Endothelial cell of umbilical vein (primary cell): ENCODE measurements around the gene TSPAN18. TPM values are rescaled to one million over a fixed set of nuclear protein-coding genes. Genes with fewer than 3 reads are reported as not detected.

Experiments used
- BruUV-seq: library from RNA; stranded (reverse); fragments of 400-500 nt; replicated peaks from 2 replicates; lab custom pipeline; 2021; lab: Mats Ljungman, UMichigan
- CTCF ChIA-PET: fragments of 300-600, 350-600 bp; sonication (Branson Sonifier 250); formaldehyde crosslinking; loops from one replicate; lab custom pipeline; 2021; ENCODE audit warnings: antibody characterized with exemption, inconsistent platforms; lab: Charles Lee
- POLR2A ChIA-PET: fragments of 300-600, 350-600 bp; sonication (Branson Sonifier 250); formaldehyde crosslinking; loops from one replicate; lab custom pipeline; 2021; ENCODE audit warnings: antibody characterized with exemption, inconsistent platforms; lab: Charles Lee
- DNase-seq: peaks from one replicate; pipeline ENCODE4 v3.0.0-alpha.2; 2011; ENCODE audit warnings: low read depth, low spot score
- FAIRE-seq: peaks from 2 replicates; lab custom pipeline; 2011; peaks lifted over from hg19 to GRCh38; lab: Jason Lieb, UNC
- H2AFZ ChIP-seq: 2 replicates; pipeline ENCODE4 v1.6.0; 2012; ENCODE audit warnings: low read depth, low read length, control low read depth, inconsistent platforms
- H3K27ac ChIP-seq: 2 replicates; pipeline ENCODE4 v1.5.1; 2011; ENCODE audit warnings: low read depth, mild to moderate bottlenecking, control low read depth, low read length, moderate library complexity; ENCODE audit not compliant: insufficient read depth
- H3K27me3 ChIP-seq, 2 experiments: 2 replicates each; pipeline versions ENCODE4 v1.6.0 to v1.6.1; 2011; ENCODE audit warnings: low read length in 2 of 2, mixed read lengths in 1 of 2; ENCODE audit not compliant: control insufficient read depth in 2 of 2, insufficient read depth in 2 of 2
- H3K36me3 ChIP-seq, 2 experiments: 2 replicates in 1 of 2; 3 replicates in 1 of 2; pipeline ENCODE4 v1.5.1; 2011; ENCODE audit warnings: low read length in 2 of 2, mild to moderate bottlenecking in 1 of 2, moderate library complexity in 1 of 2; ENCODE audit not compliant: control insufficient read depth in 2 of 2, insufficient read depth in 2 of 2; ENCODE audit errors: extremely low read depth in 1 of 2
- H3K4me1 ChIP-seq: 3 replicates; pipeline ENCODE4 v1.5.1; 2011; ENCODE audit warnings: mild to moderate bottlenecking, low read length; ENCODE audit not compliant: control insufficient read depth, insufficient read depth; ENCODE audit errors: extremely low read depth
- H3K4me2 ChIP-seq: 2 replicates; pipeline ENCODE4 v1.6.1; 2011; ENCODE audit warnings: low read length, control low read depth, mixed read lengths; ENCODE audit not compliant: insufficient read depth
- H3K4me3 ChIP-seq, 3 experiments: fragments of 200-600 bp in 1 of 3; sonication (generic), shearing (Covaris generic) in 1 of 3; replicated peaks in 1 of 3; 2 replicates each; pipeline ENCODE4 v1.5.1; 2011 to 2016; ENCODE audit warnings: control low read depth in 3 of 3, low read length in 3 of 3, mild to moderate bottlenecking in 2 of 3, inconsistent platforms in 1 of 3, low read depth in 1 of 3, moderate library complexity in 1 of 3; ENCODE audit not compliant: insufficient read depth in 1 of 3
- H3K79me2 ChIP-seq: 2 replicates; pipeline ENCODE4 v1.6.0; 2012; ENCODE audit warnings: low read length, inconsistent platforms; ENCODE audit not compliant: control insufficient read depth, insufficient read depth
- H3K9ac ChIP-seq: replicated peaks from 2 replicates; pipeline ENCODE3; 2011; ENCODE audit warnings: low read length, control low read depth; ENCODE audit not compliant: insufficient read depth; ENCODE audit errors: extremely low read depth
- H3K9me1 ChIP-seq: replicated peaks from 3 replicates; pipeline ENCODE4 v1.6.0; 2011; ENCODE audit warnings: mild to moderate bottlenecking, low read length; ENCODE audit not compliant: control insufficient read depth, insufficient read depth; ENCODE audit errors: extremely low read depth
- H3K9me3 ChIP-seq: replicated peaks from 2 replicates; pipeline ENCODE4 v1.5.1; 2012; ENCODE audit warnings: low read length, inconsistent platforms; ENCODE audit not compliant: control insufficient read depth, insufficient read depth
- H4K20me1 ChIP-seq: replicated peaks from 2 replicates; pipeline ENCODE3; 2011; ENCODE audit warnings: mild to moderate bottlenecking, low read length; ENCODE audit not compliant: control insufficient read depth, insufficient read depth; ENCODE audit errors: extremely low read depth
- CTCF ChIP-seq, 2 donors: IDR thresholded peaks; 1 replicate in 1 of 2; 2 replicates in 1 of 2; pipeline ENCODE4 v1.5.1; 2011; ENCODE audit warnings: low read length in 2 of 2, mild to moderate bottlenecking in 2 of 2, moderate library complexity in 2 of 2, control low read depth in 1 of 2, inconsistent platforms in 1 of 2, low read depth in 1 of 2; ENCODE audit not compliant: insufficient read depth in 1 of 2; ENCODE audit errors: extremely low read depth in 1 of 2
- EZH2 ChIP-seq: IDR thresholded peaks from 2 replicates; pipeline ENCODE4 v1.6.1; 2012; ENCODE audit warnings: borderline replicate concordance, low read depth, mild to moderate bottlenecking, moderate library complexity, low read length, inconsistent platforms; ENCODE audit not compliant: severe bottlenecking
- FOS ChIP-seq: IDR thresholded peaks from 2 replicates; pipeline ENCODE4 v1.6.1; 2011; ENCODE audit warnings: mild to moderate bottlenecking, low read length, moderate library complexity, borderline replicate concordance; ENCODE audit not compliant: insufficient read depth
- GATA2 ChIP-seq: IDR thresholded peaks from 2 replicates; pipeline ENCODE4 v1.7.0; 2011; ENCODE audit warnings: low read depth, mild to moderate bottlenecking, moderate library complexity, mixed read lengths, low read length; ENCODE audit not compliant: insufficient read length, insufficient read depth
- JUN ChIP-seq: IDR thresholded peaks from 2 replicates; pipeline ENCODE4 v1.6.1; 2011; ENCODE audit warnings: borderline replicate concordance, low read depth; ENCODE audit not compliant: insufficient read length, insufficient read depth
- MYC ChIP-seq: IDR thresholded peaks from one replicate; pipeline ENCODE4 v1.6.1; 2011; ENCODE audit warnings: mild to moderate bottlenecking, low read depth, low read length
- POLR2A ChIP-seq: IDR thresholded peaks from 2 replicates; pipeline ENCODE4 v1.6.1; 2012; ENCODE audit warnings: low read depth, mild to moderate bottlenecking, control low read depth, low read length
- POLR2AphosphoS5 ChIP-seq: IDR thresholded peaks from 2 replicates; pipeline ENCODE4 v1.6.1; 2012; ENCODE audit warnings: low read depth, mild to moderate bottlenecking, control low read depth, low read length, moderate library complexity; ENCODE audit not compliant: insufficient read depth
- dilution Hi-C: fragments of 300-500 bp; cut with MboI; formaldehyde crosslinking; loops from one replicate; pipeline ENCODE4 v1.15.0; 2019; ENCODE audit warnings: low sequenced_read_pairs; ENCODE audit not compliant: extremely low pct_ligation_motif_present
- intact Hi-C: fragments of 100-400 bp; cut with micrococcal nuclease; formaldehyde crosslinking; loops from one replicate; pipeline ENCODE4 v1.10.0; 2022
- polyA plus RNA-seq, 4 experiments: library from polyadenylated mRNA; depleted of rRNA in 3 of 4; stranded (reverse) in 3 of 4; unstranded in 1 of 4; fragments of >200 nt; gene quantifications; 2 replicates each; pipeline versions ENCODE4 v1.2.1 to v1.2.3, GENCODE V29; 2011 to 2012; ENCODE audit warnings: missing spikeins in 1 of 4
- total RNA-seq: library from RNA; stranded (reverse); gene quantifications from 2 replicates; pipeline ENCODE4 v1.2.3, GENCODE V29; 2021
- TF ChIP-seq, protein P1 (sequence below): IDR thresholded peaks from 2 replicates; pipeline ENCODE4 v1.6.1; 2011; ENCODE audit not compliant: insufficient read depth, insufficient read length

TSPAN18 gene
- total and polyA plus RNA-seq, 2 donors (not counting 3 experiments of a cell fraction or from before 2014, with no cell fraction given), result 32.2 to 118 TPM

GRCh38 chr11:44962464-44962863 is 235.7 kb downstream of the TSPAN18 start:
- no peak overlapping the region for H3K9ac ChIP-seq
- H3K9me3 ChIP-seq, result no peaks in the 10 kb centered on the region
- no peaks in the 10 kb centered on the region for H3K9me1 ChIP-seq
- H3K4me3 ChIP-seq, result no peak overlapping the region
- DNase-seq (no peak), FAIRE-seq (no peak)
- H3K36me3 ChIP-seq, result no peaks in the 10 kb centered on the region
- no peaks in the 10 kb centered on the region for H3K27me3 ChIP-seq
- H3K79me2 ChIP-seq, result no peaks in the 10 kb centered on the region
- intact Hi-C loops, result no loop called here
- H3K4me2 ChIP-seq, result no peak overlapping the region
- H4K20me1 ChIP-seq, result no peaks in the 10 kb centered on the region
- no peak overlapping the region for H3K27ac ChIP-seq
- dilution Hi-C loops, result no loop called here
- no peak for TF ChIP-seq POLR2A
- TF ChIP-seq, protein P1, sequence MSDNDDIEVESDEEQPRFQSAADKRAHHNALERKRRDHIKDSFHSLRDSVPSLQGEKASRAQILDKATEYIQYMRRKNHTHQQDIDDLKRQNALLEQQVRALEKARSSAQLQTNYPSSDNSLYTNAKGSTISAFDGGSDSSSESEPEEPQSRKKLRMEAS, result no peak
- TF ChIP-seq JUN, result no peak
- TF ChIP-seq FOS, result no peak
- no peak for TF ChIP-seq CTCF (IDR thresholded peaks at IDR 0.05; ENCODE audit: extremely low read depth in 1 of 2, insufficient read depth in 1 of 2, low read depth in 1 of 2, low read length in 2 of 2)
- TF ChIP-seq EZH2, result no peak
- TF ChIP-seq POLR2AphosphoS5, result no peak
- TF ChIP-seq MYC, result no peak
- TF ChIP-seq GATA2, result no peak
- ChIA-PET CTCF (interaction anchor here (0.8 to 2.5 kb wide), 3 partner anchors 9 to 143 kb away, joined by 3 to 8 read pairs (median 4); no protein-coding TSS in a partner anchor), POLR2A (no interaction called here)
- no TSS peak for BruUV-seq
- no peaks in the 10 kb centered on the region for H3K4me1 ChIP-seq
- no peak overlapping the region for H2AFZ ChIP-seq
